ENCODE results near the gene EMX2.

Gene EMX2

GRCh38 chr10:117545141-117546019 is 2.8 kb downstream of the EMX2 start:
- DNase-seq = no peak

- no peak for DNase-seq
Measured at GRCh38 chr10:117546020-117546580, 3.6 kb downstream of the EMX2 start.

- DNase-seq = no peak
Measured at GRCh38 chr10:117546581-117547015, 4.1 kb downstream of the EMX2 start.

- no peak for DNase-seq
Measured at GRCh38 chr10:117547016-117547715, 4.6 kb downstream of the EMX2 start.

- no peak for DNase-seq
Measured at GRCh38 chr10:117547716-117548668, 5.4 kb downstream of the EMX2 start.

GRCh38 chr10:117549100-117549585 is 6.6 kb downstream of the EMX2 start:
- DNase-seq = no peak

- DNase-seq = no peak
Measured at GRCh38 chr10:117550076-117550475, 7.5 kb downstream of the EMX2 start.

GRCh38 chr10:117550599-117551329 is 8.2 kb downstream of the EMX2 start:
- DNase-seq = no peak

GRCh38 chr10:117551330-117552155 is 9.0 kb downstream of the EMX2 start:
- no peak for DNase-seq

- no peak for DNase-seq
Measured at GRCh38 chr10:117552156-117552631, 9.6 kb downstream of the EMX2 start.

- DNase-seq = no peak
Measured at GRCh38 chr10:117552701-117553141, 10.2 kb downstream of the EMX2 start.

- no peak for DNase-seq
Measured at GRCh38 chr10:117553142-117553814, 10.7 kb downstream of the EMX2 start.

- DNase-seq = no peak
Measured at GRCh38 chr10:117553815-117554172, 11.2 kb downstream of the EMX2 start.

- no peak for DNase-seq
Measured at GRCh38 chr10:117554241-117554814, 11.8 kb downstream of the EMX2 start.

- no peak for DNase-seq
Measured at GRCh38 chr10:117555017-117555416, 12.5 kb downstream of the EMX2 start.

- no peak for DNase-seq
Measured at GRCh38 chr10:117555863-117556262, 13.3 kb downstream of the EMX2 start.

GRCh38 chr10:117556356-117556755 is 13.8 kb downstream of the EMX2 start:
- no peak for DNase-seq

GRCh38 chr10:117559712-117560111 is 17.2 kb downstream of the EMX2 start:
- no peak for DNase-seq

GRCh38 chr10:117560942-117561341 is 18.4 kb downstream of the EMX2 start:
- DNase-seq = no peak

- no peak for DNase-seq
Measured at GRCh38 chr10:117562220-117562619, 19.7 kb downstream of the EMX2 start.

Data from RPMI8226 (cell line).